ENCODE measurements around the gene RFX3.

The RFX3 gene

DNA sequence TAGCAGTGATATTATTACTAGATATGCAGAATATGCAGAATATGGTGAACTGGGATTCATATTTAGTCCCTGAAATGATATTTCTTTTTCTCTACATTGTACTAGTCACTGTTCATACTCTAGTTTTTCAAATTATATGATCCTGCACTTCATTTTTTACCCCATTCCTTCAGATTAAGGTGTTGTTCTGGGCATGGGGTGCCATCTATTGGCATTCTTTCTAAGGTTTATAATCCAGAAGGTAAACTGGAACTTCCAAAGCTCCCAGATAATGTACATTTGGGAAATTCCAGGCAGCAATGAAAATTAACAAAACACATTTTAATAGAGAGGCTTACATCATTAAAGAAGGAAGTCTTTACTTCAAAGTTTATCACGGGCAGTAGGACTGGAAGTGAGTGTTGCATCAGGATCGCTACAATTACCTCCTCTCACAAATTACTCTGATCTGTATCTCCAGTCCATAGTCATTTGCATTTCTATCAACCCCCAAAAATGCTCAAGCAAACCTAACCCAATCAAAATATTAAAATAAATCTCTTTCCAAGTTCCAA, 12.5 kb downstream of the RFX3 start:
- DNase-seq (ENCODE audit: low read depth) = no peak

DNA sequence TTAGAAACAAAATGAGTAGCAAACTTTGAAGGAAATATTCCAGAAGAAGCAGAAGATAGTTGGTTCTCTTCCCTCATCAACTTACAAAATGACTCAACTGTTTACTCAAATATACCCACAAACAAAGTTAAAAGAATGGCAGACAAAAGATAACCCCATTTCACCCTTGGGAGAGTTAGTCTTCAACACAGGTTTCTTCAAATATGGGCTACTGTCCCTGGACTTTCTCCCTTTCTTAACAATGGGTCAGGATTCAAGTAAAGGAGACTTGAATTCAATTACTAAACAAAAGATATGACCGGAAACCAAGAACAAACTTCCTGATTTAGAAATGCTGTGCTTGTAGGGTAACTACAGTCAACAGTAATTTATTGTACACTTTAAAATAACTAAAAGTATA, 14.2 kb downstream of the RFX3 start:
- no peak for DNase-seq (ENCODE audit: low read depth)

DNA sequence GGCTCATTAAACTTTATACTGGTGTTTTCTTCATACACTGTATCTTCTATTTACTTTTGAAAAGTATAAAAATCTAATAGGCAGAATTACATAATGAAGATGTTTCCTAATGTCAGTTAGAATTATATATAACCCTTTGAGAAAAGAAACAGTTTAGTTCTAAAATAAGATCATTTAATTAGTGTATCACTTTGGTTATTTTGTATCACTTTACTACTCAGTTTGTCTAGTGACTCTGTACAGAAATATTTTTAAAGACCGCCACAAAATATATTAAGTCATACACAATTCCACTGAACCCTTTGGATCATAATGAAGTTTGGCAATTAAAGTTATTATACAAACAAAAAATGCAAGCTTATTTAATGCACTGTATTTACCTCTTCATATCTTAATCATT, 15.0 kb downstream of the RFX3 start:
- DNase-seq (ENCODE audit: low read depth) = no peak

DNA sequence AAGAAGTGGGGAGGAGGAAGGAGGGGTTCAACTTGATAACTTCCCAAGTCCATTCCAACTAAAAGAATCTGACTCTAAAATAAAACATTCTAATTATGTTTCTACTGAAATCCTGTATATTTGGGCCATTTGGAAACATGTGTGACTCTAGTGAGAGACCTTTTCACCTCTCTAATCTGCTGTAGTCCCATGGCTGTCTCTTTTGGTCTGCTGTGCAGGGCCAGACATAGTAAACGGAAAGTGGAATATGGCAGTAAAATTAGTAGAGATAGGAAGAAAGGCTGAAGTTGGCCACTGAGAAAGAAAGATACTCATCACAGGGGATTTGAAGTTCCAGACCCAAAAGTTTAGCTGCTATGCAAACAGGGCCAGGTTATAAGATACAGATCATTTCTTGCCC, 15.9 kb downstream of the RFX3 start:
- DNase-seq (ENCODE audit: low read depth) = no peak

DNA sequence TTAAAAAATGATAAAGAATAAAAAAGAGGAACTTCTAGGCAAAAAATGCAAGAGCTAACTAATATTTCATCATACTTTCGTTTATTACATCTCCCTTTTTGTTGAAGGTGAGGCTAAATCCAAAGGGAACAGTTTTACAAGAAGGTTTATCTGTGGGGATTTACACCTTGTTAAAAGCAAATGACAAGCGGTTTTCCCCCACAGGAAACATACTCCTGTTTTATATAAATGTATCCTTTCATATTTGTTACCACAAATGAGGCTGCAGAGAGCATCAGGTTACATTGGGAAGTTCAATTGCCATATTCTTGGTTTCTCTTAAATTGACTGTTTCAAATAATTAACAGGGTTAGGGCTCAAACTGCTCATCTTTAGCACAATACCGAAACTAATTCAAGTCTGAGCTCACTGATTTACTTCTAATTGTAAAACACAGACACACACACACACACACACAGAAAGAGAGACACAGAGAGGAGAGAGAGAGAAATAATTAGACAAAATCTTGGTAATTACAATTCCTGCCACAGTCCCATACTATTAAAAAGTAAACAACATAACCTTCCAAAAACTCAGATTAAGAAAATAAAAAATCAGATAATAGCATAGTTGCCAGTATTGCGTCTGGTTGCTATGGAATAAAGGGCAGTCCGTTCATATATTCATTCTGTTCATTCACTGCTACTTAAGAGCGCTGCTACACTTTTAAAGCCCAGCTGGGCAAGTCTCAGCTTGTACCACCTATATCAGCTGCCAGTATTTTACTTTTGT, 17.1 kb downstream of the RFX3 start:
- no peak for DNase-seq (ENCODE audit: low read depth)

DNA sequence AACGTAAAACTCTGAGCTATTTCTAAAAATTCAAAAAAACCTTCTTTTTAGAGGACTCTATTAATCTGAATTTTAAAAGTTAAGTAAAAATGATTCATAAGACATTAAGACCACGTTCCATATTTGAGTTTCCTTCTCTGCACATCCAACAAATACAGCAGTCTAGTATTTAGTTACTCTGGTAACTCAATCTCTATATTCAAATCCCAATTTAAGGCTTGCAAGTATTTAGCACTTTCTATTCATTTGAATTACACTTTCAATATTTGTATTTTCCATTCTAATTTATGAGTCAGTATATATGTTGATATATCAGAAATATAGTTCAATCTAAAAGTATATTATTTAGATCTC, 17.7 kb downstream of the RFX3 start:
- DNase-seq (ENCODE audit: low read depth) = no peak

DNA sequence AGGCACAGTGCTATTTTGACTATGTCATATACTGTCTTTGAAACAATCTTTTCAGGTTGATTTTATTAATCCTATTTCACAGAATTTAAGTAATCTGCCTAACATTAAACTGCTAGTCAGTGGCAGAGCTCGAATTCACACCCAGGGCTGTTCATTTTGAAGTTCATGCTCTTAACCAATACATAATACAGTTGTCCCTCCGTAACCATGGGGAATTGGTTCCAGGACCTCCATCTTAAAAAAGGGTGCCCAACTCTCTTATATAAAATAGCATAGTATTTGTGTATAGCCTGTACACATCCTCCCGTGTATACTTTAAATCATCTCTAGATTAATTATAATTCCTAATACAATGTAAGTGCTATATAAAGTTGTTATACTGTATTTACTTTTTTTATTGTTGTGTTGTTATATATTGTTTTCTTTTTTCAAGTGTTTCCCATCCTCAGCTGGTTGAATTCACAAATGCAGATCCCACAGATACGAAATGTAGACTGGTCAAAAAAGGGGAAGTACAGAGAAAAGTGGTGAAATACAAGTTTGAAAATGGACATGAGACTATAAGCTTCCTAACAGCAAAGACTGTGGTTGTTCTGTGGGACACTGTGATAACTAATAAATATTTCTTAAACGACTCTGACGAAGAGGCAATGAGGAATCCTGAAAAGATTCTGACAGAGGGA, 18.3 kb downstream of the RFX3 start:
- no peak for DNase-seq (ENCODE audit: low read depth)

DNA sequence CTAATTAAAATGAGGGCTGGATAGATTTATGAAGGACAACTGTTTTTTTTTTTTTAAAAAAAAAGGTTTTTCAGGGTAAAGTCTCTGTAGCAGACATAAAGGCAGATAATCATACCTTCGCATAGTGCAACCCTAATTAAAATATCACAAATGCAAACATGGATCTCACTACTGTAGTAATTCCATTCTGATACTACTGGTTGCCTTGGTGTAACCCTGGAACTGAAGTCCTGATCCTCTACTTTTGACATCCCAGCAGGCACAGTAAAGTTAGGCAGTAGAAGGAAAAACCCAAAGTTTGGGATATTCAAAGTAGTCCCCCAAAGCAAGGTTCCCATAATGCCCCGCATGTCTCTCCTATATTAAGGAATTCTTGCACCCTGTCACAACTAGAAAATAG, 19.6 kb downstream of the RFX3 start:
- DNase-seq (ENCODE audit: low read depth) = no peak

DNA sequence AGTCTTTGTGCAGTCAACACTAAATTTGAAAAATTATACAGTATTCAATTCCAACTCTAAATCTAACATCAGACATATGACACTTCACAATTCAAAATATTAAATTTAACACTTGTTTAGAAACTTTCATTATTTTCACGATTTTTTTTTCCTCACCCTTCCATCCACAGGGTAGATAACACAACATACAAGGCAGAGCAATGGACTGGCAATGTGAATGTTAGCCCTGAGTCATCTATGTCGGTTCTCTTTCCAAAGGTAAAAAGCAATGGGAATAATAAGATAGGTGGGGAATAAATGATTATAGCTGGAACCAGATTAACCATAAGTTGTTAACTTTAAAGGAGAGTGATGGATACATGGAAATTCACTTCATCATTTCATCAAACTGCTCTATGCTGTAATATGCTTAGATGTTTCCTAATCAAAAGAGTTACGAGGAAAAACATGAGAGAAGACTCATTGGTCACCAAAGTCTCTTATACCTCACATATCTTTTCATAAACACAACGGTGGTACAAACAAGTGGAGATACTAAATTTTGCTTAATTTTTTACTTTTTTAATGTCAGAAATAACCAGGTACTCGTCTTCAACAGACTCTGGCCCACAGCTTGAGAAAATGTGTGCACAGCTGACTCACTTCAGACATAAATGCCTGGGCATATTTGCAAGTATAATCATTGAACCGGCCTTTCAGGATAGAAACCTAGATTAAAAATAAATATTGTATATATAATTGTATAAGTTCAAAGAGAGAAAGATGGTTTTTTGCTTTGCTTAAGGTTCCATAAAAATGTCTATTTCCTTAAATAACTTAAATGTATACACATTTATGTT, 23.0 kb downstream of the RFX3 start:
- no peak for DNase-seq (ENCODE audit: low read depth)

DNA sequence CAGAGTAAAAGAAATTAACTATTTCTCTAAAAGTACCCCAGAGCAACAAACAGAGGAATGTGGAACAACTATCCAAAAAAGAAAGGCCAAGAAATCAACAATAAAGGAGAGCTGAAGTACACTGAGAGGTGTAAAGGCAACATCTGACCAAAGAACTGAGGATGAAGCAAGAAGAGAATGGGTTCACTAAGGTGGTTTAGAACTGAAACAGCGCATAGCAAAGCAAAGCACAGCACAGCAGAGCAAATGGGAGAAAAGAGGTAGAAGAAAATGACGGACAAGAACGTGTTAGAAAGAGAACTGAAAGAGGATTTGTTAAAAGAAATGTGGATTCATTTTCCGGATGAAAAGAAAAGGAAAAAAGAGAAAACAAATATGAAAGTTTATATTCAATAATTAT, 25.8 kb downstream of the RFX3 start:
- no peak for DNase-seq (ENCODE audit: low read depth)

DNA sequence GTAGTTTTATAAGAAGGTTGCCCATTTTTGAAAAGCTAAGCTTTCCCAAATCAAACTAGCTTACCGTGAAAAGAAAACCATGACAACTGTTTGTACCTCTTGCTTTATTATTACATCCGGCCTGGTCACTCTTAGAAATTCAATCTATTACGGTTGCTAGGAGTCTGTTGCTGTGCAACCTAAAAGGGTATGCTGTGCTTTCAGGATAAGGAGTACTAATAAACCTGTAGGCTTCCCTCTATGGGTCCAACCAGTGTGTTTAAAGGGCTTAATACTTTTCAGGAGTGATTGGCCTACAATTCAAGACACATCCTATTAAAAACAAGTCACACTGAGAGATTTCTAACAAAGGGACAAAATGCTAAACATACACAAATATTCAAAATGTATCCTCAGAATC, 27.1 kb downstream of the RFX3 start:
- DNase-seq (ENCODE audit: low read depth) = no peak

DNA sequence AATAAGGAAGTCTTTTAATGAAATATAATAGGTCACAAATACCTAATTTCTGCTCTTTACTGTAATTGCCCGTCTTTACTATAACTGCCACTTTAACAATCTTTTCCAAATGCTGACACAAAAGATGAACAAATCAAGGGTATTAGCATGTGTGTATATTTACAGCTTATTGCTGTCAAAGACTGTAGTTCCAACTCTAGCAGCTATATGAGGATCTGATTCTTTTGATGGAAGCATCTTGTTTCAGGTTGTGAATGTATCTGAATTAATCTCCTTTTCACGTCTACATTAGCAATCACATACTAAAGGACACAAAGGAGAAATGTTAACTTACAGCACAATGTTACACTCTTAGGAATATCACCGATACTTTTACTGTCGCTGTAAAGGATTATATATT, 27.9 kb downstream of the RFX3 start:
- DNase-seq (ENCODE audit: low read depth) = no peak

DNA sequence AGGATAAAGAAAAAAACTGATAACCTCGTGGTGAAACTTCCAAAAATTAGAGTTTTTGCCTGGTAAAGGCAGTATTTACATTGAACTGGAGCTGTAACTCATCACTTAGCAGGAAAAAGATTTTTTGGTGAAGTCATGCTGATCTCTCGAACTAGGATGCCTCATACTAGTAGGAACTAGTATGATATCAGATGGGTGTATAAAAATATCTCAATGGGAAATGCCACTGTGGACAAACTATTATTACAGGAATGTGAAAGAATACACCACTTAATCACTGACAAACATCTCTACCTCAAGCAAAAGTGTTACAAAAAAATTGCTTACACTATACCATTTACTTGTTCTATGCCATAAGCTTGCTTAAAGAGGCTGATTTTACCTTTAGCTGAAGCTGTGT, 28.4 kb downstream of the RFX3 start:
- DNase-seq (ENCODE audit: low read depth) = no peak

DNA sequence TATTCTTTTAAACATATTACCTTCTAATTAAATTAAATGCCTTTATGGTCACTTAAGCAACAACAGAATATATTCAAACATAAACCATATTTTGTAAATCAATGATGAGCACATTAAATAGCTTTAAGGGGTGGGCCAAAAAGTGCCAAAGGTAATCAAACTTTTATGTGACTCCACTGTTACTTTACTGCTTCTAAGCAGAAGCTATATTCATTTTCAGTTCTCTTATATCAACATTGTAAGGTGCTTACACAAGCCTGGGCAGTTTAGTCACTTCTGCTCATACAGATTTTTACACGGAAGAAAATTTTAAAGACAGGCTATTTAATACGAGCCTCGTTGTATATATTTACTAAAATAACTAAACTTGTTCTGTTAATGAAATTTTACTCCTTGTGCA, 29.9 kb downstream of the RFX3 start:
- DNase-seq (ENCODE audit: low read depth) = no peak

DNA sequence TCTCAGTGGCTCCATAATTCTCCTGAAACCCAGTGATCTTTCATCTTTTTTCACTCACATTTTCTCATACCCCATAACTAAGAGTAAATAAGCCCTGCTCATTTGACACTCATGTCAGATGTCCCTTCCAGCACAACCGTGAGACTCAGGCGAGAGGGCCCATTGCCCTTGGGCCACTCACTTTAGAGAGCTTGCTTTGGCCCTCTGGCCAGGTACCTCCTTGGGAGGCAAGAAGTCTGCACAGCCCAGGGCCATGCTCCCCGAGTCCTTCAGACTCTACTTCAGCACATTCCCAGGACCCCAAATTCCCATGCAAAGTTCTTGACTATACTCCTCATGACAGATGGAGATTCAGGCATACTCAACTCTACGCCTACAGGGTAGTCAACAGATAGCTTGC, 33.6 kb downstream of the RFX3 start:
- DNase-seq (ENCODE audit: low read depth) = no peak

DNA sequence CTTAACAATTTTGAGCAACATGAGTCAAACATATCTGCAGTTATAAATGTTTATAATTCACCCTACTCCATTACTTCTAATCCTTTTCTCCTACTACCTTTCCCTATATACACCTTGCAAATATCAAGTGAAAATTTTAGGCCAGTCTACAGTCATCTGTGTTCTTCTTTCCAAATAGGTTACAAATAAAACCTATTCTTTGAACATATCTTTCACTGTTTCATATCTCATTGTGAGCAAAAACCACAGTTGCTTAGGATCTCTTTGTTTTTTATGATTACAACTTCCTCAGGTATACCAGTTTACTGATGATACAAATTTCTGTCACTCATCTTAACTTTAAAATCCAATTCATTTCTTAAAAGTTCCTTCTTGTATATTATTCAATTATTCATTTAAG, 34.4 kb downstream of the RFX3 start:
- DNase-seq (ENCODE audit: low read depth) = no peak

DNA sequence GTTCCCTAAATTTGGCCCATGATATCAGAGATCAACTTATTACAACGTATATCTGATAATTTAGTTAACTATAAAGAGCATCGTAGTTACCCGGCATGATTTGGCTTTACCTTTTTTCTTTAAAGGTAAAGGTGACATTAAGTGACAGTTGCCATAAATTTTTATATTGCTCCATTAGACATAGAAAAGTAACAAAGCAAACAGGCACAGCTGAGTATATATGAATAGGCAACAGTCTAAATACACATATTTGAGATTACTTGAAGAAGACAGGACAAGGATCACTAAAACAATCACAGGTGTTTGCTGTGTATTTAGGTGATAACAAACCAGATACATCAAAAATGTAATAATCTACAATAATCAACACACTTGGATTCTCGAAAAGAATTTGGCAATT, 34.8 kb downstream of the RFX3 start:
- DNase-seq (ENCODE audit: low read depth) = no peak

DNA sequence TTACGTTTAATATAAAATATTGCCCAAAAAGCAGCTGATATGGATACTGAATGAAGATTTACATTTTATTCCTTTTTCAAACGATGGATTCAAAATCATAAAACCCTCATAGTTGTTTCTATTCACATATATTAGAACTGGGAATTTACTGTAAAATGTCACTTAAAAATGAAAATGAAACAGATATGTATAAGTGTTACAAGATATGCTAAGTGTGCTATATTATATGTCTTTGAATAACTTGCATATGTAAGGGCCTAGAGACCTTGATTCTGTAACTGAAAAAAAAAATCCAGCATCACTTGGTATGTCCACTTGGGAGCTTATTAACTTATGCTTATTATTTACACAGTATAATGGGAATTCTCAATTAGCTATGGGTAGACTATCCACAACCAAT, 43.2 kb downstream of the RFX3 start:
- DNase-seq (ENCODE audit: low read depth) = no peak

DNA sequence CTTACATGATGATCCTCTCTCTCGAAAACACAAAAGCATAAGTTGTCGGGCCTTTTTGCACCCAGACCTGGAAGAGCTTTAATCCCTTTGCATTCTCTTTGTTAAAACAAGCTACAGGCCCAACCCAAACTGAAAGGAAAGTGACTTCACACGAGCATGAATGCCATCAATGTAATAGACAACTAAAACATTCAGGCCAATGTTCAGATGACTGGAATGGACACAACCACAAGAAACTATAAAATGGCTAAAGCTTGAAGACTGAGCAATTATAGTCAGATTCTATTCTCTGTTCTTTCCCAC, 45.5 kb downstream of the RFX3 start:
- DNase-seq (ENCODE audit: low read depth) = no peak

DNA sequence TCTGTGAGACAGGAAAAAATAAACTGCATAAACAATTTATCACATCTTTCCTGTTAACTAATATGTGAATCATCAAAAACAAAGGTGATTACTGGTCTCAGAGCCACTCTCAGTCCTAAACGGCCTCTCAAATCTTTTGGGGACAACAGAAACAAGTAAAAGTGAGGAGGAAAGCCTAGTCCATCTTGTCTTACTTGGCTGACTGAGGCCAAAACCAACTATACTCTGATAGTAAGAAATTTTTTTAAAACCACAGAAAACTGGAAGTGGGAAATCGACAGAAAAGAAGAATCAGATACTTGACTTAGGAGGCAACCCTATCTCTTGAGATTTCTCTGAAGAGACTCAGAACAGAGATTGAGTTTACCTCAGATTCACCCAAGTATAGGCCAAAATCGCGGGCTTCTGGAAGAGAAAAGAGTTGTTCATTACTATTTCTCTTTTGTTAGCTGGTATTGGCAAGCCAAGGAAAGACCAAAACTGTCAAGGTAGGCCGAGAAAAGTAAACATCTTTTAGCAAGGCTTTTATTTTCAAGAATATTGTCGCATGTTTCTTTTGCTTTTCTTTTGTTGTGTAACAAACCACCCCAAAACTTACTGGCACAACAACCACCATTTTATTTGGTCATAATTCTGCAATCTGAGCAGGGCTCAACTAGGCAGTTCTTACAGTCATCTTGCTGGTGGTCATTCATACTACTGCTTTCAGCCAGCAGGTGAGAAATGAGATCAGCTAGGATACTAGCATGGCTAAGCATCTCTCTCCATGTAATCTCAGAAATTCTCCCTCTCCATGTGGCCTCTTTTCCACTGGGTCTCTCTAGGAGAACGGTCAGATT, 46.1 kb downstream of the RFX3 start:
- DNase-seq (ENCODE audit: low read depth) = no peak

DNA sequence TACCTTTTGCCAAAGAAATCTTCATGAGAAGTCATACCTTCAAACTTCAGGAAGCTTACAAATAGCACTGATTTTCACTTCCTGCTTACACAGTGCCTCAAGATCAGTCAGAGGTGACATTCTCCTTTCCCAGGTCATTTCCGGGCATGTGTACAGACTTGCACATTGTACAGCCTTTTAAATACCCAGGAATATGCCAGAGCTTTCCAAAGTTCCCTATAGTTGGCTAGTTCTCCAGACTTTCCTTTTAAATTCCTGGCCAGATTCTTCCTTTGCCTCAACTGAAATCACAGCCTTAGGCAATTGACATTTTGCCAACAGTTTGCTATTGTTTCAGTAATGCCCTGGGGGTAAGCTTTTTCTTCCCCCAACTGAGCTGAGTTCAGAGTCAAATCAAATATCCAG, 47.2 kb downstream of the RFX3 start:
- no peak for DNase-seq (ENCODE audit: low read depth)

DNA sequence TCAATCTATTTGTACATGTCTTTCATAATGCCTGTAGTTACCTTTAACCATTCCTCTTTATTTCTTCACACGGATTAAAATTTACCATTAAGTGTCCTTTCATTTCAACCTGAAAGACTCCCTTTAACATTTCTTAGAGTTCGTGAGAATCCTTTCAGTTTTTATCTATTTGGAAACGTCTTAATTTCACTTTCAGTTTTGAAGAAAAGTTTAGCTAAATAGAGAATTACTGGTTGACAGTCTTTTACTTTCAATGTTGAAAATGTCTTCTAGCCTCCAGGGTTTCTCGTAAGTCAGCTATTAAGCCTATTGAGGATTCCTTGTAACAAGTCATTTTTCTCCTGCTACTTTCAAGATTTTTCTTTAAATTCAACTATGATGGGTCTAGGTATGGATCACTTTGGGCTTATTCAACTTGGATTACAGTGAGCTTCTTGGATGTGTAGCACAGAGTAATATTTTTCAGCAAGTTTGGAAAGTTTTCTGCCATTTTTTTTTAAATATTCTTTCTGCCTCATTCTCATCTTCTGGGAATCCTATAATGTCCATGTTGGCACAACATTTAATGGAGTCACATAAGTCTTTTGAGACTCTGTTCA, 48.5 kb downstream of the RFX3 start:
- no peak for DNase-seq (ENCODE audit: low read depth)

All from activated T-helper 9 cell treated with anti-CD3 and anti-CD28 coated beads, Interleukin-2, amount 50 U/mL, for 16 hours (primary cell).